DOHH2 (cell line): ENCODE measurements around the gene ADK.

Experiments
- CTCF ChIP-seq: fragments of 200-600 bp; sonication (generic); IDR thresholded peaks from one replicate; pipeline ENCODE4 v1.5.1; 2014; ENCODE audit warnings: antibody characterized with exemption, mild to moderate bottlenecking, low read depth, low read length; ENCODE audit not compliant: poor library complexity, severe bottlenecking
- EZH2phosphoT487 ChIP-seq: fragments of 200-600 bp; sonication (generic); IDR thresholded peaks from 2 replicates; pipeline ENCODE4 v1.6.1; 2017; ENCODE audit warnings: borderline replicate concordance, mild to moderate bottlenecking, antibody characterized with exemption, low read length, moderate library complexity, mixed read lengths

DNA sequence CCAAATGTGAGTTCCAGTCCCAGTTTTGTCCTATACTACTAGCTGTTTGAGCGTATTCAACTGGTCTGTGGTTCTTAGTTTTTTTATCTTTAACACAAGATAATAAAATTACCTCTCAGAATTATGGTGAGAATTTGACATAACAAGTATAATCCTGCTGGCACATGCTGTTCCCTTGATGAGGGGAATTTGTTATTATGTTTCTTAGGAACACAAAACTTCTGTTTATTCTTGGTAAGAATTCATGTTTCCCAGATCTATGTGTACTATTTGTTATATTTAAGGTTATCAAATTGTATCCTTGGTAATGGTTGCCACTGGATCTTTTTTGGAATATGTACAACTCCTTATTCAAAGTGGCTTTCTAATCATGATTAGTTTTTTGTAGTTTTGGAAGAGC, 335.6 kb downstream of the ADK start:
- TF ChIP-seq CTCF (no peak), EZH2phosphoT487 (no peak)
